Mucosa of descending colon (tissue), 3 donors: ENCODE results near the gene NR4A3. TPM values are rescaled to one million over a fixed set of nuclear protein-coding genes. Genes with fewer than 3 reads are reported as not detected.

Experiments
- ATAC-seq: fragments of 200-7000 bp; cut with Tn5 transposase; one replicate; pipeline ENCODE4 v1.9.1; 2020; ENCODE audit warnings: mild to moderate bottlenecking, moderate library complexity
- DNase-seq, 3 donors: peaks; one replicate each; pipeline ENCODE4 v3.0.0-alpha.2; 2020
- H3K36me3 ChIP-seq: fragments of 200-600 bp; one replicate; pipeline ENCODE4 v1.8.0; 2021; ENCODE audit warnings: low read depth, mild to moderate bottlenecking
- H3K4me1 ChIP-seq: fragments of 200-600 bp; one replicate; pipeline ENCODE4 v1.8.0; 2021; ENCODE audit warnings: low read depth, mild to moderate bottlenecking
- H3K4me3 ChIP-seq: fragments of 200-600 bp; one replicate; pipeline ENCODE4 v1.8.0; 2021; ENCODE audit warnings: mild to moderate bottlenecking
- H3K9me3 ChIP-seq: fragments of 200-600 bp; one replicate; pipeline ENCODE4 v1.8.0; 2021; ENCODE audit warnings: mild to moderate bottlenecking
- CTCF ChIP-seq: fragments of 200-600 bp; IDR thresholded peaks from one replicate; pipeline ENCODE4 v1.8.0; 2022; ENCODE audit warnings: antibody characterized with exemption, mild to moderate bottlenecking
- intact Hi-C, 2 donors: fragments of 100-400 bp; cut with DNase I in 1 of 2; cut with micrococcal nuclease in 1 of 2; formaldehyde crosslinking; loops; one replicate each; pipeline versions ENCODE4 v1.11.0 to v1.11.1; 2022; cut with DNase I, micrococcal nuclease
- total RNA-seq, 3 donors: library from RNA; stranded (reverse); fragmentation: NEBNext Ultra II Directional in 2 of 3; extraction: Animal tissue kit (Norgen Biotek cat#: 25700) in 2 of 3; gene quantifications; one replicate each; pipeline versions ENCODE4 v1.2.1 to v1.2.4, GENCODE V29; 2021 to 2023
- donor health status: DM: no; HTN: no; CAD: no; lungs with moderate emphysema.
- donor health status: DM: no; HTN: no; CAD: no.
- donor health status: DM: no; HTN: yes; CAD: no.

Gene NR4A3
- total RNA-seq, 3 donors from 2014 or later = 0.51 to 25.0 (median 0.69) TPM

- ATAC-seq (no peak), DNase-seq (no peak)
- H3K9me3 ChIP-seq = no peaks in the 10 kb centered on the region
- no peak for TF ChIP-seq CTCF
- no peaks in the 10 kb centered on the region for H3K36me3 ChIP-seq
- intact Hi-C loops = no loop called here
- H3K4me1 ChIP-seq = no peaks in the 10 kb centered on the region
- H3K4me3 ChIP-seq = no peak overlapping the region
Observed at GRCh38 chr9:99782962-99783718, 38.5 kb upstream of the NR4A3 start.

GRCh38 chr9:99783799-99784198 is 37.9 kb upstream of the NR4A3 start:
- TF ChIP-seq CTCF = no peak
- intact Hi-C loops = no loop called here
- no peaks in the 10 kb centered on the region for H3K9me3 ChIP-seq
- H3K4me1 ChIP-seq = no peaks in the 10 kb centered on the region
- DNase-seq (no peak), ATAC-seq (no peak)
- no peak overlapping the region for H3K4me3 ChIP-seq
- H3K36me3 ChIP-seq = no peaks in the 10 kb centered on the region

GRCh38 chr9:99785010-99785590 is 36.6 kb upstream of the NR4A3 start:
- H3K9me3 ChIP-seq = no peaks in the 10 kb centered on the region
- TF ChIP-seq CTCF = no peak
- no peaks in the 10 kb centered on the region for H3K36me3 ChIP-seq
- DNase-seq (no peak), ATAC-seq (no peak)
- intact Hi-C loops = no loop called here
- no peaks in the 10 kb centered on the region for H3K4me1 ChIP-seq
- no peak overlapping the region for H3K4me3 ChIP-seq

GRCh38 chr9:99787556-99787955 is 34.1 kb upstream of the NR4A3 start:
- DNase-seq (no peak), ATAC-seq (no peak)
- H3K4me1 ChIP-seq = no peaks in the 10 kb centered on the region

GRCh38 chr9:99793528-99793927 is 28.2 kb upstream of the NR4A3 start:
- Histone ChIP-seq H3K36me3 (no peaks in the 10 kb centered on the region), H3K4me3 (no peak overlapping the region), H3K9me3 (no peaks in the 10 kb centered on the region), H3K4me1 (no peaks in the 10 kb centered on the region)
- intact Hi-C loops = no loop called here
- ATAC-seq (no peak), DNase-seq (no peak)
- no peak for TF ChIP-seq CTCF

More at GRCh38 chr9:99787556-99787955, 34.1 kb upstream of the NR4A3 start:
- TF ChIP-seq CTCF = no peak
- H3K9me3 ChIP-seq = no peaks in the 10 kb centered on the region
- intact Hi-C loops = no loop called here
- H3K4me3 ChIP-seq = no peak overlapping the region
- H3K36me3 ChIP-seq = no peaks in the 10 kb centered on the region
